ENCODE measurements around the gene RASGRF1. TPM values are rescaled to one million over a fixed set of nuclear protein-coding genes. Genes with fewer than 3 reads are reported as not detected.
"Not testable (repeated sequence)": the region's sequence is repeated elsewhere in the genome, so short reads cannot be mapped to it uniquely, and the experiment has no call there.

Gene RASGRF1
- total RNA-seq, 1 donor from 2014 or later: 2.1 TPM

- no peak for DNase-seq (ENCODE audit: low spot score)
Measured at GRCh38 chr15:79008659-79009058, 81.9 kb downstream of the RASGRF1 start.

- DNase-seq (ENCODE audit: low spot score): no peak
Measured at GRCh38 chr15:79007066-79007465, 83.5 kb downstream of the RASGRF1 start.

DNA sequence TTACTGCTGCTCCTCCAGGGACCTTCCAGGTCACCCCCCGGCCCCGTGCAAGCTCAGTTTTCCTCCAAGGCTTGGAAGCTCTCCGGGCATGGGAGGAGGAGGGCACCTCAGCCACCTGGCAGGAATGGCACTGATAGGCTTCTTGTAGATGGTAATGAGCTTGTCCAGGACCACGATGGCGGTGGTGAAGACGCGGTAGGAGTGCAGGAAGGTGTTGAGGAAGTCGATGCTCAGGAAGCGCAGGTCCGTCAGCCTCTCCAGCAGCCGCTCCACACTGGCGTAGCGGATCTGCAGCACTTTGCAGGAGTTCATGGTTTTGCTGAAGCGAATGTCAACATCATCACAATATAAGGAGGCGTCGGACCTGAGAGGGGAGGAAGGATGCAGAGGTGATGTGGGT lies 84.5 kb downstream of the RASGRF1 start:
- DNase-seq (ENCODE audit: low spot score): no peak

- DNase-seq (ENCODE audit: low spot score): no peak
Measured at GRCh38 chr15:79004336-79004735, 86.2 kb downstream of the RASGRF1 start.

DNA sequence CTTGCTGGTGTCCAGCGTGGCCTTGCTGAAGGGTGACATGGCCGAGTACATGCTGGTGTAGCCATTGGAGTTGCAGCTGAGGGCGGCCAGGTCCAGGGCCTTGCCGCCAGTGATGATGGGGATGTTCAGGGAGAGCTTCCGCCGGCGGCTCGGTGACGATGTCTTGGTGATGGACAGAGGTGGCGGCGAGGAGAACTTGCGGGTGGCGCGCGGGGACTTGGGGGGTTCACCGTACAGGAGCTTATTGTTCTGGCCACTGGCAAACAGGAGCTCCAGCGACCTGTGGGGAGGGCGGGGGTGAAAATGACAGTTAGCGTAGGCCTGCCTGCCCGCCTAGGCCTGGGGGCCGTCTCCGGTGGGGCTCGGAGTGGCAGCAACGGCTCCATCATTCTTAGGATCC lies 86.7 kb downstream of the RASGRF1 start:
- no peak for DNase-seq (ENCODE audit: low spot score)

DNA sequence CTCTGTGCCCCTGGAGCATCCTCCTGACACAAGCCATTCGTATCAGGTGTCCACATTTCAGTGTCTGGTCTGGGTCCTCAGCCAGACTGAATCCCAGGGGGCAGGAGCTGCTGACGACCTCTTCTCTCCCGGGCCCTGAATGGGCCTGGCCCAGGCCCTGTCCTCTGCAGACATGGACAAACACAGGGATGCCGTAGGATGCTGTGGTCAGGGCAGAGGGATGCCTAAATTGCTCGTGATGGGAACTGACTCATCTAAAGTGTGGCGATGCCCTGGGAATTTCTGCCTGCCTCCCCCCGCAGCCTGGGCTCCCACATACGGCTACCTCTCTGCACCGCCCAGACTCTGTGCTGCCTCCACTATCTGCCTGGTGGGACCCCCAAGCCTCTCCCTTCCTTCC lies 87.3 kb downstream of the RASGRF1 start:
- no peak for DNase-seq (ENCODE audit: low spot score)

DNA sequence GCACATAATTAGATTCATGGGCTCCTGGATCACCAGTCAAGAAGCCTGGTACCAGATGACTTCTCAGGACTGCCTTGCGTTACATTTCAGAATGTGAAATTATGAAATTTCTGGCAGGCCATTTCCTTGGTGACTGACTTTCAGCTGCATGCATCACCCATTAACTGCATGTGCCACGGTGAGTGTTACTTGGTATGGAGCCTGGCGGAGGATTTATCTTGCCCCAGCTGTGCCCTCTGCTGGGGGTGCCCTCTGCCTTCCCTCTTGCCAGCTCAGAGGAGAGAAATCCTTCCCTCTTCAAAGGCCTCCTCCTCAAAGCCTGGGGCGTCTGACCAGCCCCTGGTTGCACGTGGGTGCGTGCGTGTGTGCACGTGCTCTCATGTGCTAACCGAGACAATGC lies 88.0 kb downstream of the RASGRF1 start:
- DNase-seq (ENCODE audit: low spot score): no peak

GRCh38 chr15:78999636-79000035 lies 90.9 kb downstream of the RASGRF1 start:
- no peak for DNase-seq (ENCODE audit: low spot score)

DNA sequence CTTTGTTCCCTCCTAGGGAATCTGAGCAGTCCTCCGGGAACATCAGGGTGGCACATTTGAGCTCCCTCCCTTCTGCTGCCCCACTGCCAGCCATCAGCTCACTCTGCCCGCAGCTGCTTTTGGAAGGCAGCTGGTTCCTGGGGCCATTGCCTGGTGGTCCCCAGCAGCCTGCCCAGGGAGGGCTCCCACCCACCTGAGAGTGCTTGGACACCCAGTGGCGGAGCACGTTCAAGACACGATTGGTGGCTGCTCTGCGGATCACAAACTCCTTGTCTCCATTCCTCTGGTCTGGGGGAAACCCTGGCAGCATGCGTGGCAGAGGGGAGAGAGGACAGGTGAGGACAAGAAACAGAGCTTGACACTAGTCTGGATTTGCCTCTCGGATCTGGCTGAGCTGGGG lies 92.1 kb downstream of the RASGRF1 start:
- no peak for DNase-seq (ENCODE audit: low spot score)

DNA sequence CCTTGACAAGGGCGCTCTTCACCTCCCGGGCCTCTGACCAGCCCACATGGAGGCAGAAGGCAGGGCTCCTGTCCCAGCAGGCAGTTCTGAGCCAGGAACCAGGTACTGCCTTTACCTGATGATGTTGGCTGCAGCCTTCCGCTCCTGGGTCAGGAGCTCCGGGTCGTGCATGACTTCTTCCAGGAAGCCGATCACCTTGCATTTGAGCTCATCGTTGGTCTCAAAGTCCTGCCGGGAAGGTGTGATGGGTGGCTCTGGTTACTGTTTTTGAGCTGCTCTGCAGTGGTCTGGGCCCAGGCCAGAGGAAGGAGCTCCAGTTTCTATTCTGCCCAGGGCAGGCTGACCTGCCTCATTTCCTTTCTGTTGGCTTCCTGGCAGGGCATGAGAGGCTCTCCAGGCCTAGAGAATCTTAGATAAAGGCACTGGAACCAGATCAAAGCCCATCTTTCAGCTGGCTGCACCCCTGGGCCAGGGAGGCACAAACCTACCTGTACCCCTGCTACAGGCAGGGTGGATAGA lies 92.5 kb downstream of the RASGRF1 start:
- no peak for DNase-seq (ENCODE audit: low spot score)

DNA sequence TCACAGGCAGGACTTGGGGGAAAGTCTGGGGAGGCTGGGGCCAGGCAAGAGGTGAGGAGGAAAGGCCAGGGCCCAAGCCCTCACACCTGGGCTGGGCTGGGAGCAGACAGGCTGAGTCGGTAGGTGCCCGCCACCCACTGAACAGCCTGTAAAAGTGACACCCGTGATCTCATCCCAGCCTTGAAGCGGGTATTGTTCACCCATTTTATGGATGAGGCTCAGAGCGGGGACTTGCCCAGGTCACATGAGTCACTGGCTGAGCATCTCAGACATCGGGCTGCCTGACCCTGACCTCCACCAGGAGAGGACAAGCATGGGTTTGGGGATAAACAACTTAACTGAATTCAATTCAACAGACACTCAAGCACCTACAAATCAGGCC lies 93.7 kb downstream of the RASGRF1 start:
- no peak for DNase-seq (ENCODE audit: low spot score)

- no peak for DNase-seq (ENCODE audit: low spot score)
Measured at GRCh38 chr15:78995921-78996893, 94.4 kb downstream of the RASGRF1 start.

DNA sequence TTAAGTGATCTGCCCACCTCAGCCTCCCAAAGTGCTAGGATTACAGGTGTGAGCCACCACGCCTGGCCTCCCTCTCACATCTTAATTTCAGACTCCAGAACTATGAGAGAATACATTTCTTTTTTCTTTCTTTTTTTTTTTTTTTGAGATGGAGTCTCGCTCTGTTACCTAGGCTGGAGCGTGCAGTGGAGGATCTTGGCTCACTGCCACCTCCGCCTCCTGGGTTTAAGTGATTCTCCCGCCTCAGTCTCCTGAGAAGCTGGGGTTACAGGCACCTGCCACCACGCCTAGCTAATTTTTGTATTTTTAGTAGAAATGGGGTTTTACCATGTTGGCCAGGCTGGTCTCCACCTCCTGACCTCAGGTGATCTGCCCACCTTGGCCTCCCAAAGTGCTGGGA lies 95.4 kb downstream of the RASGRF1 start:
- DNase-seq (ENCODE audit: low spot score): not testable (repeated sequence)

GRCh38 chr15:78993931-78994530 lies 96.5 kb downstream of the RASGRF1 start:
- no peak for DNase-seq (ENCODE audit: low spot score)

- DNase-seq (ENCODE audit: low spot score): no peak
Measured at GRCh38 chr15:78993257-78993930, 97.2 kb downstream of the RASGRF1 start.

GRCh38 chr15:78992416-78993256 lies 97.9 kb downstream of the RASGRF1 start:
- DNase-seq (ENCODE audit: low spot score): no peak

DNA sequence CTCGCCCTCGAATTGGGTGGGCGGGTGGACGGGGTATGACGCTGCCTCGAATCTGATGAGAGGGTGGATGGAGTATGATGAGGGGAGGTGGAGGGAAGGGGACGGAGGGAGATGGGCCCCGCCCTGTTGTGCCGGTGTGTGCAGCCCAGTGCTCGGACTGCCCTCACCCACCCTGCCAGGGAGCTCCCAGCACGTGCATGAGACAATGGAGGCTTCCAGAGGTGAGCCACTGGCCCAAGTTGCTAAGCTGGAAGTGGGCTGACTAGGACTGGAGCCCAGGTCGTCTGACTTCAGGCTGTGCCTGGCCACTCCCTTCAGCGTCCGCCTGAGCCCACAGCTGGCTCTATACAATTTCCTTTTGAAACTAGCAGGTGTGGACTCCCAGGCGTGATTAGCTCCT lies 98.7 kb downstream of the RASGRF1 start:
- no peak for DNase-seq (ENCODE audit: low spot score)

DNA sequence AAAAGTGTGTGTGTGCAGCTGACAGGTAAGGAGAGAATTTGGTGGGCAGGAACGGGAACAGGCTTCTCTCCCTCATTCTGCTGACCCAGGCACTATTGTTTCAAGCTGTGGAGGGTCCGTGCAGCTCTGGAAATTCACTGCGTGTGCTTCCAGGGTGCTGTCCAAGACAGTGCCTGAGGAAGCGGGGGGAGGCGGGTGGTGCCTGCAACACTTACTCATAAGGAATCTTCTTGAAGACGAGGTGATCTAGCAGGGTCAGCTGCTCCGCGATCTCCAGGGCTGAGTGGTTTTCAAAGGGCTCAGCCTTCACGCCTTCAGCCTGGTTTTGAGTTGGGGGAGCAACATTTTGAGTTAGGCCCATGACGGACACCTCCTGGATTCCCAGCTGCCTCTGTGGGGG lies 99.1 kb downstream of the RASGRF1 start:
- no peak for DNase-seq (ENCODE audit: low spot score)

DNA sequence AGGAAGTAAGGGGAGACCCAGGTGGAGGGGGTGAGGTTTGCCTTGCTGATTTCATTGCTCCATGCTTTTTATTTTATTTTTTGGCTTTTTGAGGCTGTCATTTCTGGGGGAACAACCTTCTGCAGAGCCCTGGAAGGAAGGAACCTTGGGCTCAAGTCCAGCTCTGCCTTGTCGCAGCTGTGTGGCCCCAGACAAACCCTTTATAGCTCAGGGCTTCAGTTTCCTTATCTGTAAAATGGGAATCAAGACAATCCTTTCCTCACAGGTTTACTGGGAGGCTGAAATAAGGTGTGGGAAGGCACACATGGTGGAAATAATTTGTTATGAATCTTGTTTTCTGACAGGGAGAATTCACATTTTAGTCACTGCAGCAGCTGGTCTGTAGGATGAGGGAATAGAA lies 100.3 kb downstream of the RASGRF1 start:
- DNase-seq (ENCODE audit: low spot score): no peak

- DNase-seq (ENCODE audit: low spot score): no peak
Measured at GRCh38 chr15:78989701-78990240, 100.8 kb downstream of the RASGRF1 start.

DNA sequence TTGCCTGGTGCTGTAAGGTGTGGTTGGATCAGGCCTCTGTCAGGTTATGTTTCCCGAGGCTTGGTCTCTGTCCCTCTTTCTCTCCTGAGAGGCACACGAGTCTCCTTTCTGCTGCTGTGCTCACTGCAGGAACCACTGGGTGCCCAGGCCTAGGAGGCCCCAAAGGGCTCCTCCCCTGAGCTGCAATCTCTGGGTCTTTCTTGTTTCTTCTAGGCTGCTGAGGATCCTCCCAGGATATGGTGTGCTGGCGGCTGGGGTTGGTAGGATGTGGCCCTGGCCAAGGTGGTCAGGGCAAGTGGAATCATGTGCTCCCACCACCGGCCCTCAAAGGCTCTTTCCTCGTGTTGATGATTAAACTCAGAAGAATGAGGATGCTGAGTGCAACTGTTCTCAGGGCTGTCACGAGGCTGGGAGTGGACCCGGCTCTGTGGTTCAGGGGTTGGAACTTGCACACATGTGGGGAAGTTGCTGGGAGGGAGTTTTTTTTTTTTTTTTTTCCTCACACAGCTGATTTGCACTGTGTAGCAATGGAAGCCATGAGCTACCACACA lies 102.1 kb downstream of the RASGRF1 start:
- peak; percentile 92 for DNase-seq (ENCODE audit: low spot score)

Measured in ureter (tissue), 1 donor.